ENCODE results near the gene DTNA.

DTNA gene

GRCh38 chr18:34871435-34871834 lies 161.3 kb downstream of the DTNA start:
- Histone ChIP-seq H3K4me1 (ENCODE audit: control insufficient read depth, low read depth, low read length) (no peaks in the 10 kb centered on the region), H3K23ac (ENCODE audit: low read length) (no peak overlapping the region), H3K4me3 (ENCODE audit: low read length) (no peak overlapping the region), H2BK120ac (ENCODE audit: low read depth, low read length) (no peak overlapping the region), H2AK5ac (ENCODE audit: low read length) (no peak overlapping the region), H3K4me2 (ENCODE audit: low read length) (no peak overlapping the region), H2BK15ac (replicated peaks; ENCODE audit: low read depth) (no peak overlapping the region), H3K36me3 (ENCODE audit: control insufficient read depth, insufficient read depth, low read length) (no peaks in the 10 kb centered on the region), H4K8ac (ENCODE audit: low read depth, low read length) (no peak overlapping the region), H3K27ac (ENCODE audit: low read depth, low read length) (no peak overlapping the region), H2BK5ac (ENCODE audit: low read length) (no peak overlapping the region), H3K18ac (ENCODE audit: low read length) (no peak overlapping the region), H3K27me3 (ENCODE audit: insufficient read depth, low read length, poor library complexity) (no peaks in the 10 kb centered on the region), H4K5ac (ENCODE audit: low read length) (no peak overlapping the region), H3K79me2 (ENCODE audit: control insufficient read depth, insufficient read depth, low read length) (no peaks in the 10 kb centered on the region), H3K4ac (ENCODE audit: low read depth, low read length) (no peak overlapping the region), H3K56ac (ENCODE audit: low read length) (no peak overlapping the region), H3K79me1 (ENCODE audit: low read length) (no peaks in the 10 kb centered on the region), H3K9ac (ENCODE audit: low read length) (no peak overlapping the region)
- no peak for DNase-seq
- WGBS (ENCODE audit: extremely low coverage, insufficient coverage, low lambda C conversion rate) = no CpG with 5 or more reads among the region's 2 CpGs

- Histone ChIP-seq H3K79me1 (ENCODE audit: low read length) (no peaks in the 10 kb centered on the region), H3K4ac (ENCODE audit: low read depth, low read length) (no peak overlapping the region), H4K5ac (ENCODE audit: low read length) (no peak overlapping the region), H3K79me2 (ENCODE audit: control insufficient read depth, insufficient read depth, low read length) (no peaks in the 10 kb centered on the region), H3K4me2 (ENCODE audit: low read length) (no peak overlapping the region), H3K56ac (ENCODE audit: low read length) (no peak overlapping the region), H3K27ac (ENCODE audit: low read depth, low read length) (no peak overlapping the region), H3K18ac (ENCODE audit: low read length) (no peak overlapping the region), H2BK120ac (ENCODE audit: low read depth, low read length) (no peak overlapping the region), H2BK15ac (replicated peaks; ENCODE audit: low read depth) (no peak overlapping the region), H4K8ac (ENCODE audit: low read depth, low read length) (no peak overlapping the region), H3K36me3 (ENCODE audit: control insufficient read depth, insufficient read depth, low read length) (no peaks in the 10 kb centered on the region), H3K27me3 (ENCODE audit: insufficient read depth, low read length, poor library complexity) (no peaks in the 10 kb centered on the region), H3K9ac (ENCODE audit: low read length) (no peak overlapping the region), H2BK5ac (ENCODE audit: low read length) (no peak overlapping the region), H3K23ac (ENCODE audit: low read length) (no peak overlapping the region), H3K4me1 (ENCODE audit: control insufficient read depth, low read depth, low read length) (no peaks in the 10 kb centered on the region), H3K4me3 (ENCODE audit: low read length) (no peak overlapping the region), H2AK5ac (ENCODE audit: low read length) (no peak overlapping the region)
- no CpG with 5 or more reads among the region's 1 CpG for WGBS (ENCODE audit: extremely low coverage, insufficient coverage, low lambda C conversion rate)
- DNase-seq = no peak
Measured at GRCh38 chr18:34872066-34872465, 162.0 kb downstream of the DTNA start.

- Histone ChIP-seq H4K8ac (ENCODE audit: low read depth, low read length) (no peak overlapping the region), H2BK5ac (ENCODE audit: low read length) (no peak overlapping the region), H3K79me2 (ENCODE audit: control insufficient read depth, insufficient read depth, low read length) (no peaks in the 10 kb centered on the region), H3K4me2 (ENCODE audit: low read length) (no peak overlapping the region), H3K36me3 (ENCODE audit: control insufficient read depth, insufficient read depth, low read length) (no peaks in the 10 kb centered on the region), H3K27ac (ENCODE audit: low read depth, low read length) (no peak overlapping the region), H3K9ac (ENCODE audit: low read length) (no peak overlapping the region), H3K27me3 (ENCODE audit: insufficient read depth, low read length, poor library complexity) (no peaks in the 10 kb centered on the region), H2AK5ac (ENCODE audit: low read length) (no peak overlapping the region), H3K4ac (ENCODE audit: low read depth, low read length) (no peak overlapping the region), H2BK15ac (replicated peaks; ENCODE audit: low read depth) (no peak overlapping the region), H3K23ac (ENCODE audit: low read length) (no peak overlapping the region), H3K4me3 (ENCODE audit: low read length) (no peak overlapping the region), H4K5ac (ENCODE audit: low read length) (no peak overlapping the region), H3K4me1 (ENCODE audit: control insufficient read depth, low read depth, low read length) (no peaks in the 10 kb centered on the region), H2BK120ac (ENCODE audit: low read depth, low read length) (no peak overlapping the region), H3K79me1 (ENCODE audit: low read length) (no peaks in the 10 kb centered on the region), H3K18ac (ENCODE audit: low read length) (no peak overlapping the region), H3K56ac (ENCODE audit: low read length) (no peak overlapping the region)
- WGBS (ENCODE audit: extremely low coverage, insufficient coverage, low lambda C conversion rate) = no CpG with 5 or more reads among the region's 2 CpGs
- DNase-seq = no peak
Measured at GRCh38 chr18:34873986-34874580, 164.0 kb downstream of the DTNA start.

- no peak for DNase-seq
- no CpG with 5 or more reads among the region's 7 CpGs for WGBS (ENCODE audit: extremely low coverage, insufficient coverage, low lambda C conversion rate)
- H3K23ac ChIP-seq (ENCODE audit: low read length) = no peak overlapping the region
- H3K27ac ChIP-seq (ENCODE audit: low read depth, low read length) = no peak overlapping the region
- H3K79me1 ChIP-seq (ENCODE audit: low read length) = no peaks in the 10 kb centered on the region
- H2BK120ac ChIP-seq (ENCODE audit: low read depth, low read length) = no peak overlapping the region
- no peaks in the 10 kb centered on the region for H3K79me2 ChIP-seq (ENCODE audit: control insufficient read depth, insufficient read depth, low read length)
- H4K8ac ChIP-seq (ENCODE audit: low read depth, low read length) = no peak overlapping the region
- no peak overlapping the region for H3K4me3 ChIP-seq (ENCODE audit: low read length)
- no peaks in the 10 kb centered on the region for H3K27me3 ChIP-seq (ENCODE audit: insufficient read depth, low read length, poor library complexity)
- H3K56ac ChIP-seq (ENCODE audit: low read length) = no peak overlapping the region
- no peaks in the 10 kb centered on the region for H3K36me3 ChIP-seq (ENCODE audit: control insufficient read depth, insufficient read depth, low read length)
- no peak overlapping the region for H2AK5ac ChIP-seq (ENCODE audit: low read length)
- no peak overlapping the region for H3K18ac ChIP-seq (ENCODE audit: low read length)
- no peak overlapping the region for H3K9ac ChIP-seq (ENCODE audit: low read length)
- H2BK15ac ChIP-seq (replicated peaks; ENCODE audit: low read depth) = no peak overlapping the region
- H3K4ac ChIP-seq (ENCODE audit: low read depth, low read length) = no peak overlapping the region
- H3K4me1 ChIP-seq (ENCODE audit: control insufficient read depth, low read depth, low read length) = no peaks in the 10 kb centered on the region
- H2BK5ac ChIP-seq (ENCODE audit: low read length) = no peak overlapping the region
- H4K5ac ChIP-seq (ENCODE audit: low read length) = no peak overlapping the region
- no peak overlapping the region for H3K4me2 ChIP-seq (ENCODE audit: low read length)
Measured at GRCh38 chr18:34875150-34875549, 165.1 kb downstream of the DTNA start.

- no peak for DNase-seq
- no peak overlapping the region for H2BK15ac ChIP-seq (replicated peaks; ENCODE audit: low read depth)
- H3K9ac ChIP-seq (ENCODE audit: low read length) = no peak overlapping the region
- no peak overlapping the region for H4K8ac ChIP-seq (ENCODE audit: low read depth, low read length)
- H4K5ac ChIP-seq (ENCODE audit: low read length) = no peak overlapping the region
- no peak overlapping the region for H3K4ac ChIP-seq (ENCODE audit: low read depth, low read length)
- no peak overlapping the region for H3K18ac ChIP-seq (ENCODE audit: low read length)
- H3K4me2 ChIP-seq (ENCODE audit: low read length) = no peak overlapping the region
- H2AK5ac ChIP-seq (ENCODE audit: low read length) = no peak overlapping the region
- no peak overlapping the region for H2BK120ac ChIP-seq (ENCODE audit: low read depth, low read length)
- no peaks in the 10 kb centered on the region for H3K79me1 ChIP-seq (ENCODE audit: low read length)
- no peaks in the 10 kb centered on the region for H3K4me1 ChIP-seq (ENCODE audit: control insufficient read depth, low read depth, low read length)
- no peak overlapping the region for H3K23ac ChIP-seq (ENCODE audit: low read length)
- no peaks in the 10 kb centered on the region for H3K79me2 ChIP-seq (ENCODE audit: control insufficient read depth, insufficient read depth, low read length)
- no CpG with 5 or more reads among the region's 1 CpG for WGBS (ENCODE audit: extremely low coverage, insufficient coverage, low lambda C conversion rate)
- no peak overlapping the region for H3K27ac ChIP-seq (ENCODE audit: low read depth, low read length)
- no peaks in the 10 kb centered on the region for H3K36me3 ChIP-seq (ENCODE audit: control insufficient read depth, insufficient read depth, low read length)
- no peak overlapping the region for H3K56ac ChIP-seq (ENCODE audit: low read length)
- H3K4me3 ChIP-seq (ENCODE audit: low read length) = no peak overlapping the region
- no peak overlapping the region for H2BK5ac ChIP-seq (ENCODE audit: low read length)
- no peaks in the 10 kb centered on the region for H3K27me3 ChIP-seq (ENCODE audit: insufficient read depth, low read length, poor library complexity)
Measured at GRCh38 chr18:34880403-34880802, 170.3 kb downstream of the DTNA start.
